GM19043 (cell line): Measurements from ENCODE around the gene SDK1.
"Not testable (repeated sequence)": the region's sequence is repeated elsewhere in the genome, so short reads cannot be mapped to it uniquely, and the experiment has no call there.

Experiments used
- ATAC-seq: cut with Tn5 transposase; IDR thresholded peaks from one replicate; pipeline ENCODE4 v1.9.1; 2021; ENCODE audit warnings: low read depth; ENCODE audit not compliant: unreplicated experiment

Gene SDK1

DNA sequence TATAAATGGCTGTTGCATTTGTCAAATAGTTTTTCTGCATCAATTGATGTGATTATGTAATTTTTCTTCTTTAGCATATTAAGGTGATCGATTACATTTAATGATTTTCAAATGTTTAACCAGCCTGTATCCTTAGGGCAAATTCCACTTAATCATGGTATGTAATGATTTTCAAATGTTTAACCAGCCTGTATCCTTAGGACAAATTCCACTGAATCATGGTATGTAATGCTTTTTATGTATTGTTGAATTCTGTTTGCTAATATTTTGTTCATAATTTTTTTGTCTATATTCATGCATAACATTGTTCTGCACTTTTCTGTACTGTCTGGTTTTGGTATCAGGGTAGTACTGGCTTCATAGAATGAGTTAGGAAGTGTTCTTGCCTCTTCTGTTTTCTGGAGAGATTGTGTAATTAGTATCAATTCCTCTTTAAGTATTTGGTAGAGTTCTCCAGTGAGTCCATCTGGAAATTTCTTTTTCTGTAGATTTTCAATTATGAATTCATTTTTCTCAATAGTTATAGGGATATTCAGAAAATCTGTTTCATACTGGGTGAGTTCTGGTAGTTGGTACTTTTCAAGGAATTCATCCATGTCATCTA is 987.8 kb downstream of the SDK1 start:
- ATAC-seq: no peak

- ATAC-seq: no peak
These were observed 996.3 kb downstream of the SDK1 start for GRCh38 chr7:4297165-4297917.

DNA sequence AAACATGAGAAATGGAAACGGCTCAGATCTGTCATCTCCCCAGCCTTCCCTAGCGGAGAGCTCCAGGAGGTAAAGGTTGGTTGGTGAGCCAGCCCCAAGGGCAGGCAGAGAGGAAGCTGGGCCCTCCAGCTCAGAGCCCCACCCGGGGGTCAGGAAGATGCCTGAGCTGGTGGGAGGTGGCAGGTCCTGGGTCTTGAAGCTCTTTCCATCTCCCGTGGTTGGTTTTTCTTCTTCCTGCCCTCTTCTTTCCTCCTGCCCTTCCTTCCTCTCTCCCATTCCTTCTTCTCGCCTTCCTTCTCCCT is 996.8 kb downstream of the SDK1 start:
- ATAC-seq: no peak

- ATAC-seq: no peak
These were observed 998.4 kb downstream of the SDK1 start for GRCh38 chr7:4299431-4299830.

GRCh38 chr7:4302203-4302905 is 1001.3 kb downstream of the SDK1 start:
- no peak for ATAC-seq

- ATAC-seq: no peak
These were observed 1006.5 kb downstream of the SDK1 start for GRCh38 chr7:4307316-4308204.

GRCh38 chr7:4308205-4308590 is 1007.1 kb downstream of the SDK1 start:
- no peak for ATAC-seq

DNA sequence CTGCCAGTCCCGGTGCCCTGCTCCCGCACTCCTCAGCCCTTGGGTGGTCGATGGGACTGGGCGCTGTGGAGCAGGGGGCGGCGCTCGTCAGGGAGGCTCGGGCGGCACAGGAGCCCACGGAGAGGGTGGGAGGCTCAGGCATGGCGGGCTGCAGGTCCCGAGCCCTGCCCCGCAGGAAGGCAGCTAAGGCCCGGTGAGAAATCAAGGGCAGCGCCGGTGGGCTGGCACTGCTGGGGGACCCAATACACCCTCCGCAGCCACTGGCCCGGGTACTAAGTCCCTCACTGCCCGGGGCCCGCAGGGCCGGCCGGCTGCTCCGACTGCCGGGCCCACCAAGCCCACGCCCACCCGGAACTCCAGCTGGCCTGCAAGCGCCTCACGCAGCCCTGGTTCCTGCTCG is 1012.9 kb downstream of the SDK1 start:
- ATAC-seq: not testable (repeated sequence)

GRCh38 chr7:4314316-4314715 is 1013.3 kb downstream of the SDK1 start:
- not testable (repeated sequence) for ATAC-seq
